Left renal pelvis (tissue), 4 donors: ENCODE data around the gene TNIK. TPM values are rescaled to one million over a fixed set of nuclear protein-coding genes. Genes with fewer than 3 reads are reported as not detected.
"Not testable (repeated sequence)": the region's sequence is repeated elsewhere in the genome, so short reads cannot be mapped to it uniquely, and the experiment has no call there.

ENCODE experiments used
- DNase-seq, 4 donors: peaks; one replicate each; pipeline ENCODE4 v3.0.0-alpha.2; 2013; ENCODE audit warnings: low read depth in 4 of 4, low spot score in 3 of 4
- polyA plus RNA-seq, 4 donors: library from polyadenylated mRNA; unstranded; fragments of 120-200 nt; gene quantifications; one replicate each; pipeline ENCODE4 v1.2.1, GENCODE V29; 2013; ENCODE audit not compliant: insufficient read length in 4 of 4

TNIK gene
- polyA plus RNA-seq, 4 donors, result 2.3 to 19.2 (median 18.2) TPM

DNA sequence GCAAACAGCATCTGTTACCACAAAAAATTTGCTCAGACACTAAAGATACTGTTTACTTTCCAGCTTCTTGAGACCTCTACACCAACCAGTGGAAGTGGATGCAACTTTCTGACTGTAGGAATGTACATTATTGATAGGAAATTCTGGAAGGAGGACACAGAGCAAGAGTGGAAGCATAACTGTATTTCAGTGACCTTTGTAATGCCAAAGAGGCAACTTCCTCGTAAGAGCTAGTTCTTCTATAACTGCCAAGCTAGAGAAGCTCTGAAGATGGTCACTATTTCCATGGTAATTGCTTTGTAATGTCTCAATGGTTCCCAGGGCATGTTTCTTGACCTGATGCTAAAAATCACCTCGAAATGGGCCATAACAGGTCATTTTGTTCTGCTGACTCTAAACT is 337.3 kb downstream of the TNIK start:
- no peak for DNase-seq

DNA sequence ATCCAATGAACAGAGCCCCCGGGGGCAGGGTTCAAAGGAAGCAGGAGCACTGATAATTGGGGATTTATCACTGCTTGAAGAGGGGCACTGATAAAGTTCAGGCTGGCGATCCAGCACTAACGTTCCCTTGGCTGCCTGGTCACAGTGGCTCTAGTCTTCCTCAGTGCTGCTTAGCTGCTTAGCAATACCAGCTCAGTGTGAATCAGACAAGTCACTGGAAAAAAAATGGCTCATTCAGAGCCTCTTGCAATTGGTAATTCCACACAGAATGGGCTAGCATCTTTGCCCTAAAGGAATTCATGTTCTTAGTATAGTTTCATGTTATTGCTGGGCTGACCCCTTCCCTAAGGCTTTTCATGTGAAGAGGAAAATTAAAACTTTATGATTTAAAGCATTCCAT is 338.0 kb downstream of the TNIK start:
- DNase-seq, result no peak

DNA sequence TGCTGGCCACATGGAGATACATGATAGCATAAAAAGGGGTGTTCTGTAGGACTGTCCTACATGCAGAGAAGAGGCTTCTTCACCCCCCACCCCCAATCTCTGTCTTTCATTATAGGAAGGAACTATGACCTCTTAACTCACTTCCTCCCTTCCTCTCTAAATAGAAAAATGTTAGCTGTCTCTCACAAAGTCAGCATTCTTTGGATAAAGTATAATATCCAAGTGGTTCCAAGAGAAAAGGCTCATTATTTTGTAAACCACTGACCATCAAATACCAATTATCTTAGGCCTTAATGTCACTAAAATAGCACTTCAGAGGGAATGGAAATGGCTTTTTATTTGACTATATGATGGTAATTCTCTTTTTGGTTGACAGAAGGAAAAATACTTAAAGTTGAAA is 338.4 kb downstream of the TNIK start:
- DNase-seq, result no peak

DNA sequence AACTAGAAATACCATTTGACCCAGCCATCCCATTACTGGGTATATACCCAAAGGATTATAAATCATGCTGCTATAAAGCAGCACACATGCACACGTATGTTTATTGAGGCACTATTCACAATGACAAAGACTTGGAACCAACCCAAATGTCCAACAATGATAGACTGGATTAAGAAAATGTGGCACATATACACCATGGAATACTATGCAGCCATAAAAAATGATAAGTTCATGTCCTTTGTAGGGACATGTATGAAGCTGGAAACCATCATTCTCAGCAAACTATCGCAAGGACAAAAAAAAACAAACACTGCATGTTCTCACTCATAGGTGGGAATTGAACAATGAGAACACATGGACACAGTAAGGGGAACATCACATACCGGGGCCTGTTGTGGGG is 340.8 kb downstream of the TNIK start:
- DNase-seq, result not testable (repeated sequence)

DNA sequence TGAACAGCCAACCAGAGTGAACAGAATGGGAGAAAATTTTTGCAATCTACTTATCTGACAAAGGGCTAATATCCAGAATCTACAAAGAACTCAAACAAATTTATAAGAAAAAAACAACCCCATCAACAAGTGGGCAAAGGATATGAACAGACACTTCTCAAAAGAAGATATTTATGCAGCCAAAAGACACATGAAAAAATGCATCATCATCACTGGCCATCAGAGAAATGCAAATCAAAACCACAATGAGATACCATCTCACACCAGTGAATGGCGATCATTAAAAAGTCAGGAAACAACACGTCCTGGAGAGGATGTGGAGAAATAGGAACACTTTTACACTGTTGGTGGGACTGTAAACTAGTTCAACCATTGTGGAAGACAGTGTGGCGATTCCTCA is 341.2 kb downstream of the TNIK start:
- not testable (repeated sequence) for DNase-seq

DNA sequence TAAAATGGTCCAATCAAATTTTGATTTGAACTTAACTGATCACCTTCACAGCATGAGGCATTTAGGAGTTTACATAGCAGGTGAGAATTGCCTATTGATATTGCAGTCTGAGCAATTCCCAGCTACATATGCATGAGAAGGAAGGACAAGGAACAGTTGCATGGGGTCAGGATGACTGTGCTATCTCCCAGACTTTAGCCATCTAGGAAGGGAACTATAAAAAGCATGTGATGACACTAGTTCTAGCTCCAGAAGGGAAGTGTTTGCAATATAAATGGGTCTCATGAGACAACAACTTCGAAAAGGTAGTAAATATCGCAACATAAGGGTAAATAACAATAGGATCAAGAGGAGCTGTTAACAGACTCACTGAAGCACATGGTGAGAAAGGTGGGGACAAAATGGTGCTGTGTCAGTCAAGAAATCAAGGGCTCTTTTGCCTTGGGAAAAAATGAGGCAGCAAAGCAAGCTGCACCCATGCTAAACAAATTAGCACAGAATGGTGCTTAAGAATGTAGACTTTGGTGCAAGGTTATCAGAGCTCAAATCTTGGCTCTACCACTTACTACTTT is 343.3 kb downstream of the TNIK start:
- no peak for DNase-seq

DNA sequence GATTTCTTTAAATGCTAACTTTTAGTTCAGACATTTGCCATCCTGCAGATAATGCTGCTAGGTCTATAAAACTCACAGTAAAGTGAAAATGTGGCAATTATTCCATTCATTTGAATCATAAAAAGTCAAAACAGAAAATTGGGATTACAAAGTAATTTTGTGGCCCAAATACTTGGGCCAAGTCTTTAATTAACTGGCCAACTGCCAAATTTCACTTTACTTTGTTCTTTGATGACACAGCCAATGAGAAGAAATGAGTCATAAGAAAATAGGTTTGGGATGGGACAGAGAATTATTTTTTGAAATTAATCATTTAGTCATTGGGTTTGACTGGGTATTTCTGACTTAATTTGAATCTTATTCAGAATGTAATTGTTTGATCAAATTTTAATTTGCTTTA is 343.8 kb downstream of the TNIK start:
- DNase-seq, result no peak

DNA sequence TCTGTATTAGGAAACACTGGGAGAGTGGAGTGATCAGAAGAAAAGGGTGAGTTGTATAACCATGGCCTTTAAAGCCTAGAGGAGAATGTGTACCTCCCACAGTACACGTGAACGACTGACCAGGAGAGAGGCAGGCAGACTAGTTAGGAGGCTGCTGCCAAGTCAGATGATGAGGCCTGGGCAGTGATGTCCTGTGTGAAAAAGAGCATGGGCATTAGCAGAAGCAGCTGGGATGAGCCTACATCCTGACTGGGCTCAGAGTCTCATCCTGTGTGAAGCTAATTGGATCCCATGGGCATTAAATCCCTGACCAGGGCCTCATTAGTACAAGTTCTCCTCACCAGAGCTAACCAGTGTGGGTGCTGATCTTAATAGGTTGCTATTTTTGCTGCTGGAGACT is 344.5 kb downstream of the TNIK start:
- no peak for DNase-seq

DNA sequence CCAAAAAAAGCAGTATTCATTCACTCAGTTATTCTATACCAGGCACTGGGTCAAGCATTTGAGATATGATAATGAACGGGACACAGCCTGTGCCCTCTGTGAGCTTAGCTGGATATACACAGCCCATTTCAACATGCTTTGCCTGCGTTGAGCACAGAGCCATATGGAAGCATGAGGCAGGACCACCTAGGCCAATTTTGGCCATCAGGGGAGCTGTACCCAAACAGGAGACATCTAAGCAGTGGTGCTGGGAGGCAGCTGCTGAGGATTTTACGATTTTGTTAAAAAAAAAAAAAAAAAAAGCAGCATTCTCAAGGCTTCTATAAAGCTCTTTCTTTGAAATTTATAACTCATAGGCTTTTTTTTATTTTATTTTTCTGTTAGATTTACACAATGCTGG is 346.5 kb downstream of the TNIK start:
- no peak for DNase-seq

DNA sequence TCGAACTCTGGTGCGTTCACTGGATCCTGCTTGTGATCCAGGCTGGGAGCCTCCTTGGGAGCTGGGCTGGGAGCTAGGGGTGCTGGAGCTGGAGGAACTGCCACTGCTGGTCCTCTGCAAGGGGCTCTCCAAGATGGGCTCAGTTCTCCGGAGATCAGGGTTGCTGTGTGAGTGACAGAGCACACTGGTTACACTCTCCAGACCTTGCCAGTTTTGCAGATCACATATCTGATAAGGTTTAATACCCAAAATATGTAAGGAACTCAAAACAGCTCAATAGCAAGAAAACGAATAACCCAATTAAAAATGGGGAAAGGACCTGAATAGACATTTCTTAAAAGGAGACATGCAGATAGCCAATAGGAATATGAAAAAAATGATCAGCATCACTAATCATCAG is 349.5 kb downstream of the TNIK start:
- DNase-seq, result no peak

DNA sequence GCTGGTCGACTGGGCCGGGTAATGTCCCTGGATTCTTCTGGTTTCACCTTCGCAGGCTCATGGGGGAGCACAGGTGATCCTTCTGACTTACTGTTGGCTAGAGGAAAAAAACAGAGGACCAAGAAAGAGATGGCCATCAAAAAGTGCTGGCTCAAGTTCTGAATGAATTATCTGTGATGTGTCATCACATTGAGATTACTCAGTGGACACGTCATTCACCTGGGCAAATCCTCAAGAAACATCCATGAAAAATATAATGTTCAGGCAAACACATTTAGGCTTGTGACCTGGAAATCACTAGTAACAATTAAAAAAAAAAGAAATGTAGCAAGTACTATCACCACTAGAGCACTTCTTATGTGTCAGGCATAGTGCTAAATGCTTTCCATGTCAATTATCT is 352.1 kb downstream of the TNIK start:
- no peak for DNase-seq

DNA sequence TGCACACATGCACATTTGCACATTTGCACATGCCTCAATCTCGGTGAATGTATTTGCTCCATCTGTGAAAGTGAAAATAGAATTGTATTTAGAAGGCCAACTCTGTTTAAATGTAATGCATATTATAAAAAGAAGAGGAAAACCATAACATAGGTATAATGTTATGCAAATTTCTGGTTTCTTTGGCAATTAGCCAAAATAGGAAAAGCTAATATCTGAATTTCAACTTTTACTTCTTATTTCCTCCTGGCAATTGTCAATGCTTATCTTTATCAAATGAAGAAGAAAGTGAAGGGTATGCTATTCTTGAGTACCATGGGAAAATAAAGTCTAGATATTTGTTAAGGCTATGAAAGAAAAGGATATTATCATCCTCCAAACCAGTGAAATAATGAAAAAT is 357.0 kb downstream of the TNIK start:
- DNase-seq, result no peak

DNA sequence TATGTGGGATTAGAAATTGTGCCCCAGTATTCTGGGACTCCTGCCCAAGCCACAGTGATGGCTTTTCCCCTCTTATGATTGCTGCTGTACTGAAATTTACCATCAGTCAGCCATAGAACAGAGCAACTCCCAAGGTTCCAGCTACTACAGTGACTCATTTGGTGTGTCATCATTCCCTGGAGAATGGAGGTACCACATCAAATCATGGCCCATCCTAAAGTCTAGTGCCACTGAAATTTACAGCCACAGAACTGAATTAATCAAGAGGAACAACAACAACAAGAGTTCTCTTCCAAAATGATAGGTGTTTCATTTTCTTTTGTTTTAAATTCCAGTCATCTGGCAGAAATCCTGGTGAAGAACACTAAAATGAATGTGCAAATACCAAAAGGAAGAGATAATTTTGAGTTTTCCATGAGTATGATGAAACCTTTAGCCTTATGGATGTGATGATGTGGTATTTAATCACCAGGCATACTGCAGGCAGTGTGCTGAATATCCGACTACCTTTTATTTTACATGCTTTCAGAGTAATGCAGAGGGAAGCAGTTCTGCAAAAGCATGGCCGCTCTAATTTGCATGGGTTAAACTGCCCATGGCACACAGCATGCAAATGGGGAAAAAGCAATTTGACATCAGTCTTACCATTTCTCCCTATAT is 358.1 kb downstream of the TNIK start:
- no peak for DNase-seq

DNA sequence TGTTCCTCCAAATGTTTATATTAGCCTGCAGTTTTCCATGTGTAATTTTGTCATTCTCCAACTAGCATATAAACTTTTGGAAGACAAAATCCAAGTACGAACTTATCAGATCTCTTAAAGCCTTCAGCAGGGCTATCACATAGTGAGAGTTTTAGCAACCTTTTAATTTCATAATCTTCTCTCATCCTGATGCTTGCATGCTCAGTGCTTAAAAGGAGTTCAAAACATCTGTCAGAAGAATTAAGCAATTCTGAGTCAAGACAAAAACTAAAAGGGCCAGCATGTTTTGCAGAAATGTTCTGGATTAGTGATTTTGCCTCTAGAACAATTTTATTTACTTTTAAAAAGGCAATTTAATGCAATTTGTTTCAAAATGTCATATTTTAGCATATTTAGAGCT is 360.3 kb downstream of the TNIK start:
- no peak for DNase-seq

DNA sequence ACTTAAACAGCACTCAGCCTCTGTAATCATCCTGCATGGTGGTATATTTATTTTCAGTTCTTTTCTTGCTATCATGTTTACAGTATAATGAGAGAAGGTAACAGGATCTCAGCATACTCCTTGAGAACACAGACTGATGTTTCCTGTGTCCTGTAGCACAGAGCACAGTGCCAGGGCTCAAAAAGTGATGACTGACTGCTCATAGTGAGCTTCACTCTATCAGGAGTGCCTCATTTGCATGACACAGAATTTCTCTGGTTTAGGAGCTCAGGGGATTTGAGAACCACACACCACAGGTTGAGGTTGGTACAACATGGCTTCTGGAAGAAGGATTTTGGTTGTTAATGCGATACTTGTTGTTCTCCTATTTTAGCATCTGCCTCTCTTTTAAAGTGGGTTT is 365.1 kb downstream of the TNIK start:
- no peak for DNase-seq

DNA sequence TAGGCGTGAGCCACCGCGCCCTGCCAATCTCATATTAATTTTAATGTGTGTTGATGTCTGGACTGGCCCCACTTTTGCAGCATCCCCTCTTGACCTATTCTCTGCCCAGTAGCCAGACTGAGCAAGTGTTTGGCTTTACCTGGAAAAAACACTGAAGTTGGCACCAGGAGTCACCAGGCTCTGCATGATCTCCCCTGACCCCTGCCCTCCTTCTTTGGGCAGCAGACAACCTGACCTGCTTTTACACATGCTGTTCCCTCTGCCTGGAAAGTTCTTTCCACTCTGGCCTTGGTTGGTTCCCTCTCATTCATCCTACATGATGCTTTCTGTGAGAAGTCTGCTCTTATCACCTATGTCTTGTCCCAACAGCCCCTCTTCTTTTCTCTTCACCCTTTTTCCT is 365.8 kb downstream of the TNIK start:
- no peak for DNase-seq

DNA sequence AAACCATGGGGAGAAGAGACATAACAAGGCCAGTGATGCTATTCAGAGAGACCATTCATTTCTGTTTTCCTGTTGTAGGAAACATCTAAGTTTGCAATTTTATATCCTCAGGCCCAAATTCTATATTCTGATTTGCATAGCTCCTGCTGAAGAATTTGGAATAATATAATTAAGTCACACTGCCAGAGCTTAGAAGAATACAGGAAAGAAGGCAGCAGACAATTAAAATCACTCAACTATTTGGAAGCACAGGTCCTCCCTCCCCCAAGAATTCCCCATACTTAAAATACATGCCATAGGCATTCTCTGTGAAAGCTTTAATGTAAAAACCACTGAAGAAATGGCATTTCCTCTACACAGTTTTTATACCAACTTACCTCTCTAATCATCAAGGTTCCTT is 366.7 kb downstream of the TNIK start:
- DNase-seq, result no peak

DNA sequence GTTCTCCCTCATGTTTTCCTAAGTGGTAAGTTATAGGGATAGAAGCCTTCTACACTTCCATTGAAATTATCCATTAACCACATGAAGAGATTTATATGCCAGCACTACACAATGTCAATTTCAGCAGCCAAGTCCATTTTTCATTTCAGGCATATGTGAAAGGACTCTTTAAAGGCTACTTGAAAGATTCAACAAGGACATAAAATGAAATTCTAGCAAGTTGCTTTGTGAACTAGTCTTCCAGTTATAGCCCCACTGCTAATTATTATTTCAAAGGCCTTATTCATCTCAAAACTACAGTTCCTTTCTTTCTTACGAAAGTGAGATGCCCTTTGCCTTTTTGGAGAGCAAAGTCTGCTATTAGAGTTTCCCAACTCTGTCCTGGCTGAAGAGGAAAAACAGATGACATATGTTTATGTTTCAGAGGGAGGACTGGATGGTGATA is 367.7 kb downstream of the TNIK start:
- no peak for DNase-seq

DNA sequence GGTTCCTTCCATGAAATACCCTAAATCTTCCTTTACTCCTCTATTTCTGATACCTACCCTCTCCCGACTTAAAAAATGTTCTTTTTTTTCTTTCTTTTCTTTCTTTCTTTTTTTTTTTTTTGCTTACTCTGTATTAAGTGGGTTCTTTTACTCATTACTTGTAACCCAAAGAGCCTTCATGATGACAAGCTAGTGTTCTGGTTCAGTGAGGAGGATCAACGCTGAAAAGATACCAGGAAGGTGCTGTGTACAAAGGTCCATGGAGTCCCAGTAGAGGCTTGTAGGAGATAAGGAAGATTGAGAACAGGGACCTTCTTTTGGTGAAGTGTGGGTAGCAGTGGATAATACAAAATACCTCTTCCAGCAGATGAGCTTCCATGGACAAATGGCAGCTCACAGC is 369.9 kb downstream of the TNIK start:
- DNase-seq, result no peak

DNA sequence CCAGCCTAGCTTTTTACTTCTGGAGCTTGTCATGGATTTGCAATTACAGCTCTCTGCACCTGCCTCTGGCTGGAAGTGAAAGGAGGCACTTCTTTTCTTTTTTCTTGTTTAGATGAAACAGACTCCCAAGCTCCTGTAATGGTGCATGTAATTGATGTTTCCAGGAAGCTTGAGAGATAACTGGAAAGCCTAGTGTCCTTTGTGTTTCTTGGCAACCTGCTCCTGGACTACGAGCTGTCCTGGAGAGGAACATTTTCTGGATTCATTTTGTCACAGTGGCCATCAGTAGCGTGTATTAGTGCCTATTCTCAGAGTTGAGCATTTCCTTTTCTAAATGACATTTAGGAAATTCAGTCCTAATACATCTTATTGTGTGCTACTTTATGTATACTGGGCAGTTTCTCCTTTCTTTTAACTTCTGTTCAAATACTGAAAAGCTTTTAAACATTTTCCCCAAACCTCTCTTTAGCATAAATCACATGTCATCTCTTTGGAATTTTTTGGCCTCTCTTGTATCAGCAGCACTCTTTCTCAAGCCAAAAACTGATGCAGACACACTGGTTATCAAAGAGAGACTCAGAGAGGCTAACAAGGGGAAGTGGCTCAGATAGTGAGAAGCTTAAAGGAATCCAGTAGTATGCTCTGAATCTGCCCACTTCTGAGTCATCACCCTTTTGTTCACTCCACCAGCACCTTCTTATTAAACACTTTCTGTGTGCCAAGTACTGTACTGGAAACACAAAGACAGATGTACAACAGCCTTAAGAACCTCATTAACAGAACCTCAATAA is 371.0 kb downstream of the TNIK start:
- DNase-seq, result no peak

DNA sequence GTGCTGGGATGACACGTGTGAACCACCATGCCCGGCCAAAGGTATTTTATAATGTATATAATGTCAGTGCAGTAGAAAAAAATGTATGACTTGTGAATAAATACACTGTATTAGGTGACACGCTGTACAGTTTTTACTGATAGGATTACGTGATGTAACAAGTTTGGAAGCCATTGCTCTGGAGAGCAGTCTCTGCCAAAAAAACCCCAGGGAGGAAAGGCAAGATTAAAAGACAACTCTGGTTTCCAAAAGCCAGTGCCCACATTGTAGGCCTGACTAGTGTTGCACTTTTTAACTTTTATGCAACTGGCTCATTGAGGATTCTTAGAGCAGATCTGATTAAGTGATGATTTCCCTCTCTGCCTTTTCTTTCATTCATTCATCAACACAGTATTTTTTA is 371.7 kb downstream of the TNIK start:
- DNase-seq, result no peak

DNA sequence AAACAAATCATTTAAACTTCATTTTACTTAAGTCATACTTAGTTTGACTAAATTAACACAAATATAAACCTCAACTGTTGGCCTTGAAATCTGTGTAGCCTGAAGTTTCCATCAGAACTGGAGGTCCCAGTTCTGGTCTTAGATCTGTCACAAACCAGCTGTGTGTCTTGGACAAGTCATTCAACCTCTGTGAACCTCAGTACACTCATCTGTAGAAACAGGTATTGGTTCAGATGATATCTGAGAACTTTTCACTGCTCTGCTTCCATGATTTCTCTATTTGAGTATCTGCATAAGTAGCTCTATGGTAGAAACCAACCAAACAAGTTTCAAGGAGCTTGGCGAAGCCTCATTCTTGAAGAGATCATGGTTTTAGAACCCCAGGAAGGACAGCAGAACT is 373.3 kb downstream of the TNIK start:
- no peak for DNase-seq
